ENCODE measurements around the gene AUTS2. TPM values are rescaled to one million over a fixed set of nuclear protein-coding genes. Genes with fewer than 3 reads are reported as not detected.

The AUTS2 gene
- total and polyA plus RNA-seq, 10 of the 15 experiments (the other 5 are each of a cell fraction or from before 2014, with no cell fraction given), result 6.4 to 55.6 (median 21.6) TPM

- TF ChIP-seq PKNOX1 (IDR thresholded peaks at IDR 0.05) (no peak), PML (IDR thresholded peaks at IDR 0.05; ENCODE audit: low read length) (no peak), NFIC (IDR thresholded peaks at IDR 0.05; ENCODE audit: low read depth, low read length) (no peak), POLR2A (IDR thresholded peaks at IDR 0.05; ENCODE audit: low read depth, low read length) (no peak), ZNF592 (IDR thresholded peaks at IDR 0.05) (no peak), SMC3 (IDR thresholded peaks at IDR 0.05; ENCODE audit: borderline replicate concordance, low read length) (no peak), NFYB (IDR thresholded peaks at IDR 0.05; ENCODE audit: insufficient read depth, low read depth, low read length) (no peak), RAD21 (IDR thresholded peaks at IDR 0.05; ENCODE audit: insufficient read depth, low read depth, low read length) (no peak)
Measured at GRCh38 chr7:70267381-70268120, 669.3 kb downstream of the AUTS2 start (continued).

All from GM12878 (cell line).